ENCODE measurements around the gene SOBP. TPM values are rescaled to one million over a fixed set of nuclear protein-coding genes. Genes with fewer than 3 reads are reported as not detected.
A peak's percentile ranks its signal among the peaks of the same experiment; 100 is the strongest.
"Not testable (repeated sequence)": the region's sequence is repeated elsewhere in the genome, so short reads cannot be mapped to it uniquely, and the experiment has no call there.

The SOBP gene
- total and polyA plus RNA-seq, 5 donors from 2014 or later: 0.07 to 0.13 TPM; not detected in 3

GRCh38 chr6:107473660-107474059 is 16.3 kb upstream of the SOBP start:
- Mint-ChIP-seq H3K36me3 (peaks cover 3% of the 10 kb centered on the region), H3K27me3 (peaks cover 41% of the 10 kb centered on the region), H3K4me1 (no peaks in the 10 kb centered on the region), H3K9me3 (no peaks in the 10 kb centered on the region), H3K4me3 (no peak overlapping the region), H3K27ac (no peak overlapping the region)
- Histone ChIP-seq H3K36me3 (ENCODE audit: control insufficient read depth, insufficient read depth, low read length) (no peaks in the 10 kb centered on the region), H3K4me1 (ENCODE audit: control insufficient read depth, insufficient read depth, low read length, poor library complexity, severe bottlenecking) (no peaks in the 10 kb centered on the region), H3K4me3 (ENCODE audit: low read depth, low read length) (no peak overlapping the region), H3K27ac (ENCODE audit: insufficient read depth, low read length, poor library complexity, severe bottlenecking) (no peak overlapping the region), H3K27me3 (ENCODE audit: control insufficient read depth, insufficient read depth, low read length) (peaks cover 11% of the 10 kb centered on the region), H3K9me3 (ENCODE audit: control insufficient read depth in 2 of 2, low read length in 2 of 2) (no peaks in the 10 kb centered on the region)
- no peak for ATAC-seq (ENCODE audit: low read depth in 2 of 2)
- DNase-seq: no peak

DNA sequence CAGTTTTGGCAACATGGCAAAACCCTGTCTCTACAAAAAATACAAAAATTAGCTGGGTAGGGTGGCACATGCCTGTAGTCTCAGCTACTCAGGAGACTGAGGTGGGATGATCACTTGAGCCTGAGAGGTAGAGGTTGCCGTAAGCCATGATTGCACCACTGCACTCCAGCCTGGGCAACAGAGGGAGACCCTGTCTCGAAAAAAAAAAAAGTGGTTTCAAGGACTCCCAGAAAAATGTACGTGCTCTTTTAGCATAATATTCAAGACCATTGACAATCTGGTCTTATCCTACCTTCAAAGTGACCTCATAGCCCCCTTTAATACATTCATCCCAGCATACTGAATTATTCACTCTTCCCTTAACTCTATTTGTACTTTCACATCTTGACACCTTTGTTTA is 14.6 kb upstream of the SOBP start:
- not testable (repeated sequence) for H3K4me3 ChIP-seq (ENCODE audit: low read depth, low read length); H3K27ac ChIP-seq (ENCODE audit: insufficient read depth, low read length, poor library complexity, severe bottlenecking); H3K36me3 Mint-ChIP-seq; H3K36me3 ChIP-seq (ENCODE audit: control insufficient read depth, insufficient read depth, low read length); H3K4me3 Mint-ChIP-seq; H3K9me3 ChIP-seq (ENCODE audit: control insufficient read depth in 2 of 2, low read length in 2 of 2); H3K4me1 Mint-ChIP-seq; H3K9me3 Mint-ChIP-seq; H3K4me1 ChIP-seq (ENCODE audit: control insufficient read depth, insufficient read depth, low read length, poor library complexity, severe bottlenecking); DNase-seq; H3K27ac Mint-ChIP-seq; ATAC-seq (ENCODE audit: low read depth in 2 of 2)
- peaks cover 12% of the 10 kb centered on the region for H3K27me3 ChIP-seq (ENCODE audit: control insufficient read depth, insufficient read depth, low read length)
- H3K27me3 Mint-ChIP-seq: peaks cover 49% of the 10 kb centered on the region

- H3K9me3 Mint-ChIP-seq; H3K4me1 ChIP-seq (ENCODE audit: control insufficient read depth, insufficient read depth, low read length, poor library complexity, severe bottlenecking); H3K4me1 Mint-ChIP-seq; H3K27ac Mint-ChIP-seq; H3K4me3 ChIP-seq (ENCODE audit: low read depth, low read length); H3K36me3 ChIP-seq (ENCODE audit: control insufficient read depth, insufficient read depth, low read length); H3K27ac ChIP-seq (ENCODE audit: insufficient read depth, low read length, poor library complexity, severe bottlenecking); ATAC-seq (ENCODE audit: low read depth in 2 of 2); H3K9me3 ChIP-seq (ENCODE audit: control insufficient read depth in 2 of 2, low read length in 2 of 2); DNase-seq; H3K4me3 Mint-ChIP-seq; H3K36me3 Mint-ChIP-seq: not testable (repeated sequence)
- H3K27me3 Mint-ChIP-seq: peaks cover 53% of the 10 kb centered on the region
- H3K27me3 ChIP-seq (ENCODE audit: control insufficient read depth, insufficient read depth, low read length): peaks cover 12% of the 10 kb centered on the region
These were observed 14.1 kb upstream of the SOBP start for GRCh38 chr6:107475826-107476225.

DNA sequence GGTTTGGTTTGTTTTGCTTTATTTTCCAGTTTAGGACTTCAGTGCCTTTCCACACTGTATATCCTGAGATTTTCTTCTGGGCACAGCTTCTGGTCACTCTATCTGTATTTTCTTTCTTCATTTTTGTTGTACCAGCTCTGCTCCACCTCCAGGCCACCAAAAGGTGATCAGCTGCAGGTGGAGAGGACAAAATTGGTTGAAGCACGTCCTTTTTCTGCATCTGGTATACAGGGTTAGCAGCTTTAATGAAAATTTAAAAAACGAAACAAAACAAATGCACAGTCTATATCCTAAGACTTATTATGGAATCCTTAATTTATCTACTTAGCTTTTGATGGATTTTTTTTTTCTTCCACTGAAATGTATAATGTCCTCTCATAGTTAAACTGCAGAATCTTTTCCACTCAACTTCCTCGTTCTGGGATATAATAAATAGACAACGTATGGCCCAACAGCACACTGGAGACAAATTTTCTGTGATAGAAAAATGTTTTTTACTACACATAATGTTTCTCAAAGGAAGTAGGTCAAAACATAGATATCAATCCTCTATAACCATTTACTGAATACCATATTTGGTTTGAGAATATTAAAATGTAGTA is 10.7 kb upstream of the SOBP start:
- H3K4me1 ChIP-seq (ENCODE audit: control insufficient read depth, insufficient read depth, low read length, poor library complexity, severe bottlenecking): no peaks in the 10 kb centered on the region
- H3K36me3 Mint-ChIP-seq: no peaks in the 10 kb centered on the region
- ATAC-seq (ENCODE audit: low read depth in 2 of 2): no peak
- no peaks in the 10 kb centered on the region for H3K4me1 Mint-ChIP-seq
- peaks cover 60% of the 10 kb centered on the region for H3K27me3 Mint-ChIP-seq
- H3K4me3 Mint-ChIP-seq: no peak overlapping the region
- H3K9me3 Mint-ChIP-seq: no peaks in the 10 kb centered on the region
- no peak overlapping the region for H3K4me3 ChIP-seq (ENCODE audit: low read depth, low read length)
- no peak overlapping the region for H3K27ac ChIP-seq (ENCODE audit: insufficient read depth, low read length, poor library complexity, severe bottlenecking)
- DNase-seq: no peak
- peaks cover 13% of the 10 kb centered on the region for H3K27me3 ChIP-seq (ENCODE audit: control insufficient read depth, insufficient read depth, low read length)
- H3K9me3 ChIP-seq (ENCODE audit: control insufficient read depth in 2 of 2, low read length in 2 of 2): no peaks in the 10 kb centered on the region
- no peaks in the 10 kb centered on the region for H3K36me3 ChIP-seq (ENCODE audit: control insufficient read depth, insufficient read depth, low read length)
- no peak overlapping the region for H3K27ac Mint-ChIP-seq

GRCh38 chr6:107485157-107485556 is 4.8 kb upstream of the SOBP start:
- H3K27ac Mint-ChIP-seq: no peak overlapping the region
- Histone ChIP-seq H3K4me1 (ENCODE audit: control insufficient read depth, insufficient read depth, low read length, poor library complexity, severe bottlenecking) (peaks cover 18% of the 10 kb centered on the region), H3K36me3 (ENCODE audit: control insufficient read depth, insufficient read depth, low read length) (no peaks in the 10 kb centered on the region), H3K9me3 (ENCODE audit: control insufficient read depth in 2 of 2, low read length in 2 of 2) (no peaks in the 10 kb centered on the region), H3K4me3 (ENCODE audit: low read depth, low read length) (no peak overlapping the region), H3K27me3 (ENCODE audit: control insufficient read depth, insufficient read depth, low read length) (peaks cover 40% of the 10 kb centered on the region), H3K27ac (ENCODE audit: insufficient read depth, low read length, poor library complexity, severe bottlenecking) (no peak overlapping the region)
- H3K4me1 Mint-ChIP-seq: peaks cover 0 to 16% (median 9%) of the 10 kb centered on the region in 4 donors
- H3K27me3 Mint-ChIP-seq: peaks cover 73% of the 10 kb centered on the region
- H3K9me3 Mint-ChIP-seq: peaks cover 0 to 7% (median 0%) of the 10 kb centered on the region in 7 donors
- no peak for ATAC-seq (ENCODE audit: low read depth in 2 of 2)
- no peak for DNase-seq
- no peak overlapping the region for H3K4me3 Mint-ChIP-seq
- peaks cover 3% of the 10 kb centered on the region for H3K36me3 Mint-ChIP-seq

DNA sequence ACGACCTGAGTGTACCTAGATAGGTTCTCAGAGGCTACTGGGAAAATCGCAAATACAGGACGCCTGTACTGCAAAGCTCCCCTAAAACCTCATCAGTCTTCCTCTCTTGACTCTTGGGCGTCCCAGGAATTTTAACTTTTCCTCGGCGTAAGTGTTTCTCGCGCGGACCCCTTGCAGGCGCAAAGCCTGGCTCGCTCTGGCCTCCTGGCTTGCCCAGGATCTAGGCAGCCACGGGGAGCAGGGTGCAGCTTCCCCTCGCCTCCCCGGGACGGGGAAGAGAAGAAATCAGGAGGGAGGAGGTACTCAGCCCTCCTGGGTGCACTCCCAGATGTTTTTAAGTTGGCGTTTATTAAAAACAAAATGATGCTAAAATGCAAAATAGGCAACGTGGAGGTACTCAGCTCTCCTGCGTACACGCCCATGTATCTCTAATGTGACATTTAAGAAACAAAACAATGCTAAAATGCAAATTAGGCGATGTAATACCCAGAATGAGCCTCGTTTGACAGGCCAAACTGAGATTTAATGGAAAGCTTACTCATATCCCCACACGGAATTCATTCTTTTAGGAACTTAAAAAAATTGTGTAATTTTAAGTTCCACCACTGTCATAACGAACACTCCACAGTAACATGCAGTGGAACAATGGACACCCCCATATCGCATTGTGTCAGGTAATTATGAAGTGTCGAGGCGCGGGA is 1.6 kb upstream of the SOBP start:
- peak in 1 of 3 donors; percentile 8 for DNase-seq
- Mint-ChIP-seq H3K4me1 (peaks cover 0 to 30% (median 12%) of the 10 kb centered on the region in 4 donors), H3K27me3 (peaks cover 52% of the 10 kb centered on the region), H3K9me3 (peaks cover 0 to 7% (median 0%) of the 10 kb centered on the region in 7 donors), H3K27ac (peak overlapping the region in 1 of 3 donors; percentile 17), H3K36me3 (peaks cover 3% of the 10 kb centered on the region), H3K4me3 (peak overlapping the region; percentile 81 to 93 (median 86))
- H3K27me3 ChIP-seq (ENCODE audit: control insufficient read depth, insufficient read depth, low read length): peaks cover 55% of the 10 kb centered on the region
- no peaks in the 10 kb centered on the region for H3K36me3 ChIP-seq (ENCODE audit: control insufficient read depth, insufficient read depth, low read length)
- H3K4me1 ChIP-seq (ENCODE audit: control insufficient read depth, insufficient read depth, low read length, poor library complexity, severe bottlenecking): peaks cover 28% of the 10 kb centered on the region
- no peaks in the 10 kb centered on the region for H3K9me3 ChIP-seq (ENCODE audit: control insufficient read depth in 2 of 2, low read length in 2 of 2)
- peak overlapping the region; percentile 16 for H3K4me3 ChIP-seq (ENCODE audit: low read depth, low read length)
- no peak for ATAC-seq (ENCODE audit: low read depth in 2 of 2)
- no peak overlapping the region for H3K27ac ChIP-seq (ENCODE audit: insufficient read depth, low read length, poor library complexity, severe bottlenecking)

DNA sequence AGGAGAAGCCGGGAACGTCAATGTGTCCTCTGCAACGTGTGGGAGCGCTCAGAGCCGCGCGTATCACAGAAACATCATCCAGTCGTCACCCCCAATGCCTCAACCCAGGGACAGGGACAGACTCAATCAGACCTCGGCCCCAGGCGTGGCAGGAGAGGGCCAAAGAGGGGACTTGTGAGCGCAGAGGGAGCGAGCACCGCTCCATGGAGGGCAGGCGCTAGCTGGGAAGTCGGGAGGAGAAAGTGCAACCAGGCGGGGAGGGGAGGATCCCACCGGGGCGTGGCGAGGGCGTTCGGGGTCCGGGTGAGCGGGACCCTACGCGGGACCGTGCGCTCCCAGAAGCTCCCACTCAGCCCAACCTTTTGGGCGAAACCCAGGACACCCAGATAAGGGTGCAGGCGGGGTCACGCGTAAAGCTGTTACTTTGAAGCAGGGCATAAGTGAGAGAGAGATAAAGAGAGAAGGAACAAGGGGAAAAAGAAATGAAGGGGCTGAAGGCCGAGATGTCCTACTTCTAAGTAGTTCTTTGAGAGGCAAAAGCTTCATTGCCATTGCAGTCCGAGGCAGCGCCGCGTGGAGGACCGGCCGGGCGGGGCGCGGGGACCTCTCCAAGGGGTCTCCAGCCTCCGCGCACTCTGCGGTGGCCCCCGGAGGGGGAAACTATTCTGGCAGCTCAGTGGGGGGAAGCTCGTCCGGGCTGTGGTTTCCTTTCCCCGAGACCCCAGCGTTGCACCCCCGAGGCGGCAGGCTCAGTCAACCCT is 862 bp upstream of the SOBP start:
- peak overlapping the region; percentile 81 to 93 (median 86) for H3K4me3 Mint-ChIP-seq
- Histone ChIP-seq H3K36me3 (ENCODE audit: control insufficient read depth, insufficient read depth, low read length) (no peaks in the 10 kb centered on the region), H3K27ac (ENCODE audit: insufficient read depth, low read length, poor library complexity, severe bottlenecking) (no peak overlapping the region), H3K9me3 (ENCODE audit: control insufficient read depth in 2 of 2, low read length in 2 of 2) (no peaks in the 10 kb centered on the region), H3K4me1 (ENCODE audit: control insufficient read depth, insufficient read depth, low read length, poor library complexity, severe bottlenecking) (peaks cover 28% of the 10 kb centered on the region), H3K4me3 (ENCODE audit: low read depth, low read length) (peak overlapping the region; percentile 41), H3K27me3 (ENCODE audit: control insufficient read depth, insufficient read depth, low read length) (peaks cover 58% of the 10 kb centered on the region)
- H3K4me1 Mint-ChIP-seq: peaks cover 0 to 30% (median 12%) of the 10 kb centered on the region in 4 donors
- peak in 2 of 3 donors; percentile 12 to 17 for DNase-seq
- peaks cover 0 to 7% (median 0%) of the 10 kb centered on the region in 7 donors for H3K9me3 Mint-ChIP-seq
- H3K27ac Mint-ChIP-seq: no peak overlapping the region
- H3K36me3 Mint-ChIP-seq: peaks cover 3% of the 10 kb centered on the region
- H3K27me3 Mint-ChIP-seq: peaks cover 46% of the 10 kb centered on the region
- no peak for ATAC-seq (ENCODE audit: low read depth in 2 of 2)

Data from CD4-positive, CD25-positive, alpha-beta regulatory T cell (primary cell).